GM21723 (cell line): ENCODE data around the gene MYOF.
"Not testable (repeated sequence)": the region's sequence is repeated elsewhere in the genome, so short reads cannot be mapped to it uniquely, and the experiment has no call there.

ENCODE experiments used
- ATAC-seq: cut with Tn5 transposase; IDR thresholded peaks from one replicate; pipeline ENCODE4 v1.9.1; 2021; ENCODE audit warnings: mild to moderate bottlenecking, moderate library complexity; ENCODE audit not compliant: unreplicated experiment

MYOF gene

DNA sequence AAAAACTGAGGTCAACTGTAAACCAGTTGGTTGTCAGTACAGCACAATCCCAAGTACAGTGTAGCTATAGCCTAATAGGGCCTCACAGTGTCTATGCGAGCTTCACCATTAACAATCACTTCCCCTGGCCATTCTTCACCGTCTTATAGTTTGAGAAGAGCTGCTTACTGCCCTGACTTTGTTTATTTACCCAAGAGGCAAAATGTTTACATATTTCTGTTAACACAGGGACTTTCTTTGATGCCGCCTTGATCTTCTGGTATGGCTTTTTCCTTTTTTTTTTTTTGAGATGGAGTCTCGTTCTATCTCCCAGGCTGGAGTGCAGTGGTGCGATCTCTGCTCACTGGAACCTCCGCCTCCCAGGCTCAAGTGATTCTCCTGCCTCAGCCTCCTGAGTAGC lies 3.3 kb downstream of the MYOF start:
- no peak for ATAC-seq

DNA sequence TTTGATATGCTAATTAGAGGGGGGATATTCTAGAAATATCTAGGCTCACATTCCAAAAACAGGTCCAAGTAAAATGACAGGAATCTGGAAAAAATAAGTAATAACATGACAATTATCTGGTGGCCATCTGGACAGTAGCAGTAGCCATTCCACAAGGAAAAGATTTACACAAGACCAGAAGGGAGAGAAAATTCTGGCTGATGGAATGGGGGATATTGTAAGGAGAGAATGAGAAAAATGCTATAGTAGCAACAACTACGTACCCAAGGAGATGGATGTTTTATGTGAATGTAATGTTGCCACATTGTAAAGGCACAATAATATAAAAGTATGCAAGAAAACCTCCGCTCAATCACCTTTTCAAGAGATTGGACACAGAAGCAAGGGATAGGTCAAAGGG lies 5.4 kb downstream of the MYOF start:
- ATAC-seq = no peak

DNA sequence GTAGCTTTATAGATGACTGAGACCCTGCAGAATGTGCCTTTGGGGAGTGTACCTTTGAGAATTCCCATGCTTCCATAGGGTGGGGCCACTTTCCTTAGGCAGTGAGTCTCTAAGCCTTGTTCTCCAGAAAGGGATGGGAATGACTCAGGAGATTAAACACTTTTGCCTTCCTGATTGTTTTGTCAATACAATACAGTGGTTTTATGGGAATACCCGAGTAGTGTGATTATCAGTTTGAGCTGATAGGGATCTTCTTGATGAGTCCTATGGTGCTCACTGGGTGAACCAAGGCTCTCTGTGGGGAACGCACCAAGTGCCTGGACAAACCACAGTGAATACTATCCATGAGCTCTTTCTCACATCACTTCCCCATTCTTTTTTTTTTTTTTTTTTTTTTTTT lies 6.3 kb downstream of the MYOF start:
- ATAC-seq = no peak

DNA sequence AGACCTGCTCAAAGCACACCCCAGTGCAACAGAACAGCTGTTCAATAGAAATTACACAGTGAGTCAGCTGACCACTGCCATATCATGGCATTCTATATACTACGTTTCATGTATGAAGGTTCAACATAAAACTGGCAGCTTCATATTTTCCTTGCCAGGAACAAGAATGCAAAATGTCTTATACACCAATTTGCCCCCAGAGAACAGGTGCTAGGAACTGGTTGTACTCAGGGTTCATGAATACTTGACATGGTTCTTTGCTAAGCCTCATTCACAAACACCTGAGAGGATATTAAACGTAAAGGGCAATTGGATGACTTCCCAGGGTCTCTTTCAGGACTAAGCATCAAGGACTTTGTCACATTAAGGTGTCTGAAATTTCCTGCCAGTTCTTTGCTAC lies 6.9 kb downstream of the MYOF start:
- no peak for ATAC-seq

DNA sequence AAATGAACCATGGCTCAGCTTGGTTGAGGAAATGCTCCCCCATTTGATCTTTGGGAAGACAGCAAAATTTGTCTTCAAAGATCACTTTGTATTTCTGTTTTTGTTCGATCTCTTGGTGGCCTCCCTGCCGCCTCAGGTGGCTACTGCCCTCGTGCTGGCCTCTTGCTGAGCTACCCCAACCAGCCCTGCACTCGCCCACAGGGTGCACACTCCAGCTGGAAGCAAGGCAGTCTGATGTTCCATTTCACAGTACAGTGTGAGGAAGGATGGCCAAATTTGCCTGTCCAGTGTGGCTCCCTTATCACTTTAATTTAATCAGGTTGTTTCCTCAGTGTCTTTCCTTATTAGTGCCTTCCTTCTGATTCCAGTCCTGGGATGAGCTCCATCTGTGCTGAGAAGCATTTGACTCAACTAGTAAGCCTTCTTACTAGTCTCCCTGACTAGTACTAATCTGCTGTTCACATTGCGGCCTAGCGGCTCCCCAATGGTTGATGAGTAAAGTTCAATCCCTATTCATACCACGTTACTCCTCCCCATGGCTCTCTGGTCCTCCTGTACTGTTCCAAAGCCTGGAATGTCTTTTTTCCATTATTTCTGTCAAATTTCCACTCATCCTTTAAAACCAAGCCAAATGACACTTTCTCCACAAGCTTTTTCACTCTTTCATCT lies 8.2 kb downstream of the MYOF start:
- ATAC-seq = no peak

DNA sequence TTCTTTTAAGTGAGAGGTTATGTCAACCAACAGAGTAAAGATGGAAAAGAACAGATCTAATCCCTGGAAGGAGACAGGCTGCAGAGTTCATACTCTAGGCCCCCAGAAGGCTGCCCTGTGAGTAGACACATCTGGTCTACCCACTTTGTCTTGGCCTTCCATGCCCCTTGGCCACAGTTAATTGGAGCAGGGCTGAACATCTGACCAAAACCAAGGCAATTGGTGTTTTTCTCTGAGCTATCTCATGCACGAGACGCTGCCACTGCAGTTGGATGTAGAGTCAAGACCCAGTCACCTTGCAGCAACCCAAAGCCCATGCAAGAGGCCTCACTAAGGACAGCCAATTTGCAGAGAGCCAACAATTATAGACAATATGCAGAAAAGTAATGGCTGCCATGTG lies 9.0 kb downstream of the MYOF start:
- ATAC-seq = no peak

DNA sequence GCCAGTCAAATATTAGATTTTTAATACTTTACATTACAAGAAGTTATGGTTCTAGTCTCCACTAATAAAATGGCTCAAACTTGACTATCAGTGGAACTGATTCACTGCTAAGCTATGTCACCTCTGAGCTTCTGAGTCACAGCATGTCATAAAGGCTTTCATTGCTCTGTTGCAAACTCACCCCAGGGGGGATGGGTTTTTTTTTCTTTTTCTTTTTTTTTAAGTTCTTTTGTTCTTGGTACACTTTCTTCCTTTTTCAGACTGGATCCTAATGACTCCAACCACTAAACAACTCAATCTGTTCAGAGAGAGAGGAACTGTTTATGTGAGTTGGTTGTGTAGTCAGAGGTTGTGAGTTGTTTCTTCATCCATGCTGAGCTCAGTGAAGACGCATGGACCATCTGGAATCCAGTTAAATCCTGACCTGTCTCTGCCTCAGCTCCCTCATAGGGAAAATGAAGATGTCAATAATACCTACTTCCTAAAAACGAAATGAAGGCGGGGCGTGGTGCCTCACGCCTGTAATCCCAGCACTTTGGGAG lies 11.0 kb downstream of the MYOF start:
- no peak for ATAC-seq

DNA sequence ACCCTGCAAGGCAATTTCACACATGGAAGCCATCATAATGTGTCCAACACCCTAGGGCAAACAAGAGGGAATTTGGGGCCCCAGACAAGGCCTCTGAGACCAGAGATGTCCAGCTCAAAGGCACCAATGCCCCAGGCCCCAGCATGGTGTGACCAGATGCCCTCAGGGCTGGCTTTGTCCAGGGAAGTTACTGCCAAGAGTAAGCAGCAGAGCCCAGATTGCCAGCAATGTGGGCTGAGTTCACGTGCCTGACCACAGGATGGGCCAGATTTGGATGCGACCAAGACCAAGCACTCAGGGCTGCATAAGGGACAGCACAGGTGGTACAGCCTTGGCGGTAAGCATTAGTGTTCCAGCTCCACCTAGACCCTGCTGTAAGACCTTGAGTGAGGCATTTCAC lies 12.7 kb downstream of the MYOF start:
- ATAC-seq = no peak

DNA sequence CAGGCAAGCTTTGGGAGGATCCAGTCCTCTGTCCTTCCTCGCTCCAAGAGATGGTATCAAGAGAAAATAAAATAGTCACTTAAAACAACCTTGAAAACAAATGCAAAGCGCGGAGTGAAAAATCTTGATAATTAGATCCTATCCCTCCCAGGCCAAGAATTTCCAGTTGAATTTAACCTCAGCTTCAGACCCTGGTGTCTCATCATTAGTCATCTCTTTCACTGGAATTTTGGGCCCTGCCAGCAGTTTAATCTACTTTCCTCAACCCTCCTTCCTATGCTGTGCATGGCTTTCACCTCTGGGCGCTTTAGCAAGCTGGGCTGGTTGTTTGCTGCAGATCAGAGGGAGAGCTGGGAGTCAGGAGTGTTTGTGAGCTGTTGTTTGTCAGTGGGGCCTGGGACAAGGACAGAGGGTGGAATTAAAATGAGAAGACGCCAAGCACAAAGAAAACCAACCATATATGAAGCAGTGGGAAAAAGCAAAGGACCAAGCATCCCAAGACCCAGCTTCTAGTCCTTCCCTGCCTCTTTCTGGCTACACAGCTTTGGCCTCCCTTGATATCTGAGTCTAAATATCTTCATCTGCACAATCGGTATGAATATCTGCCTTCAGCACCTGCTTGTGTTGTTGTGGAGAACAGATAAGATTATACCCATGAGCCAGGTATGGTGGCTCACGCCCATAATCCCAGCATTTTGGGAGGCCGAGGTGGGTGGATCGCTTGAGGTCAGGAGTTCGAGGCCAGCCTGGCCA lies 13.5 kb downstream of the MYOF start:
- ATAC-seq = no peak

DNA sequence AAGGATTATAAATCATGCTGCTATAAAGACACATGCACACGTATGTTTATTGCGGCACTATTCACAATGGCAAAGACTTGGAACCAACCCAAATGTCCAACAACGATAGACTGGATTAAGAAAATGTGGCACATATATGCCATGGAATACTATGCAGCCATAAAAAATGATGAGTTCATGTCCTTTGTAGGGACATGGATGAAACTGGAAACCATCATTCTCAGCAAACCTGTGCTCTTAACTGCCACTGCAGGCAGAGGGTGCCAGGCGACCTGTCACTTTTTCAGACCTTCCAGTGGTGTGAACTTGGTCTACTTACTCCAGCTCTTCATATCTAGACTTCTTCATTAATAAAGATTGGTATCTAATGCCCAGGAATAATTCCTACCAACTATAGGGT lies 14.5 kb downstream of the MYOF start:
- not testable (repeated sequence) for ATAC-seq

DNA sequence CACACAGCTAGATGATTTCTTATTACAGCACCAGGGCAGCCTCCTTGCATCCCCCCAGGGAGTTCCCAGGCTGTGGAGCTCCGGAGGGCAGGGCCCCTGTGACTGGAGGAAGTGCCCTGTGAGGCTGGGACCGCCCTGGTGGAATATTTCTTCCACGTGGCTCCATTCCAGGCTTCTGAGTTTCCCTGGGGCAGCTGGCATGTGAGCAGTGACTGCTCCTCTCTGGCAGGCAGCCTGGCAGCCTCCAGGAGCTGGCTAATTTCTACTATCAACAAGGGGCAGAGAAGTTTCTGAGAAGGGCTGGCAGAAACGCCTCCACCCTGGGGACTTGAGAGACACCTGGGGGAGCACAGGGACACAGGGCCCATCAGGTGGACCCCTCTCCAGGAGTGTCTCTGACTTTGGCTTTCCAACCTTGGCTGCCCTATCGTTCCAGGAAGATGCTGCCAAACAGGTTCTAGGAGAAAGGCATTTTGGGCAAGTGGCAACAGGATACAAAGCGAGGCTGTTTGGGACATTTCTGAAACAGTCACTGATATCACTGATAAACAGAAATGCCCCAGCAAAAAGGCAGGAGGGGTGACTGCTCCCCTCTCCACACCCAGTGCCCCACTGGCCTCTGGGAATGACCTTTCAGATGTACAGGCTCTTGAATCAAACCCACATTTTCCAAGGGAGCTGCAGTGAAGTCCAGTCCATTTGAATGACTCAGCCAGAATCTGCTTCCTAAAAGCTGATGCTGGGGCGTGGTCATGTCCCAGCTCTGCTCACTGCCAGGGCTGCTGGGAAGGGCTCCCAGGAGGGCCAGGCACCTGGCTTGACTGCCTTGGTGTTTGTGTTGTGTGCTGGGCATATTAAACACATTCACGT lies 16.1 kb downstream of the MYOF start:
- ATAC-seq = no peak

DNA sequence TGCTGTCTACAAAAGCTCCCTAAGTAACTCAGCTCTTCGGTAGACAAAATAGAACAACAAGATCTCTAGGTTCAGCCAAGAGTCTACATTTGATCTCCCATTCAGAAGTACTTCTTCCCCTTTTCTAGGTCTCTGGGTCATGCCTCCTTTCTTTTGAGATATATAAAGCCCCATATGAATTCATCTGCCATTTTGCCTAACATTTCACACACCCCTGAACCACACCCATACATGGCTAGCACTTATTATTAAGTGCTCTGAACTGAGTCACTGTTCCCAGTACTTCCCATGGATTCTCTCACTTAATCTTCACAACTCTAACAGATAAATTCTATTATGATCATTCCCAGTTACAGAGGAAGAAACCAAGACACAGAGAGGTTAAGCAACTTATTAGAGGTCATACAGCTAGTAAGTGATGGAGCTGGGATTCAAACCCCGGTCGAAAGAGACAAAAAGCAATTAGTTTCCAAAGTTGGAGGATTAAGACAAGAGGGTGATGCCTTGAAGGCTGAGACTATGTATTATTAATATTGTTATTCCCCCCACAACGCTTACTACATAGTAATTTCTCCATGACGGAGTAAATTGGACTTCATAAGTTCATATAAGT lies 17.3 kb downstream of the MYOF start:
- ATAC-seq = no peak

DNA sequence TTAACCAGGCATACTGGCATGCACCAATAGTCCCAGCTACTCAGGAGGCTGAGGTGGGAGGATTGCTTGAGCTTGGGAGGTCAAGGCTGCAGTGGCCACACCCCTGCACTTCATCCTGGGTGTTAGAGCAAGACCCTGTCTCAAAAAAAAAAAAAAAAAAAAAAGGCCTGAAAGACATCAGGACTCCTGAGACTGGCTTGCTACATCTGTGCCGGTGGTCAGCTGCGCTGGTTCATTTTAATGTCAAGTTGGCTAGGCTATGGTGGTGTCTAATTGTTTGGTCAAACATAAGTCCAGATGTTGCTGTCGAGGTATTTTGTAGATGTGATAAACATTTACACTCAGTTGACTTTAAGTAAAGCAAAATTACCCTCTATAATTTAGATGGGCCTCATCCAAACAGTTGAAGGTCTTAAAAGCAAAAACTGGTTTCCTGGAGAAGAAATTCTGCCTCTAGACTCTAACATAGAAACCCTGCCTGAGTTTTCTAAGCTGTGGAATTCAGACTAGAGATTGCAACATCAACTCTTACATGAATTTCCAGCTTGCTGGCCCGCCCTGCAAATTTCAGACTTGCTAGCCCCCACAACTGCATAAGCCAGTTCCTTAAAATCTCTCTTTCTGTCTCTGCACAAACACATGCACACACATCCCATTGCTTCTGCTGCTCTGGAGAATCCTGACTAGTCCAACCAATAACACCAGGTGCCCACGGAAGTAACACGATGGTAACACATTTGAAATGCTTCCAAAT lies 18.2 kb downstream of the MYOF start:
- no peak for ATAC-seq

DNA sequence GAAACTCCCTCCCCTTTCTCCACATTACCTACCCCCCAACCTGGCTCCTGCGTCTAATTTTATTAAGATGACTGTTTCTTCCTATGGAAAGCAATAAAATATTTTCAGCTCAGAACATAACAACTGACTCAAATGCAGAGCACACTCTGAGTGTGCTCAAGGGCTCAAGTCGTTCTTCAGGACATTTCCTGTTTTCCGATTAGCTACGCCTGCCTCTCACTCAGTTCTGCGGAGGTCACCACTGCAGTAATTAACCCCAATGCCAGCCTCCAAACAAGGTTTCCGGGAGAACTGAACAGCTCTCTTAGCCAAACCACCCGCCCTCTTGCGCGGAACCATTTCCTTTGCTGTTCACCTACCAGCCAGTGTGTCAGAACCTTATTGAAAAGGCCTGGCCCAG lies 19.3 kb downstream of the MYOF start:
- ATAC-seq = no peak

DNA sequence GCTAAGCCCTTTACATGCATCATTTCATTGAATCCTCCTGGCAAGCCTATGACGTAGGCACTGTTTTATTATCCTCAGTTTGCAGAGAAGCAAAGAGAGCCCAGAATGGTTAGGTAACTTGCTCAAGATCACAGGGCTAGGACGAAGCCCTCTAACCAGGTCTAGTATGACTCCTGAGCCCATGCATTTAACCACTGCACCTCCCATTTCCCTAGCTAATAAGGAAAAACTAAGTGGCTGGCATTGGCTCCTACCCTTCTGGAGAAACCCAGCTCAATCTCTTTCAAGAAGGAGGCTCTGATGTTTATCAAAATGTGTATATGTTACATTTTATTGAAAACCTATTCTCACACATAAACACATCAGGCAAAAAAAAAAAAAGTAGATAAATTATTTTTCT lies 19.8 kb downstream of the MYOF start:
- ATAC-seq = no peak

DNA sequence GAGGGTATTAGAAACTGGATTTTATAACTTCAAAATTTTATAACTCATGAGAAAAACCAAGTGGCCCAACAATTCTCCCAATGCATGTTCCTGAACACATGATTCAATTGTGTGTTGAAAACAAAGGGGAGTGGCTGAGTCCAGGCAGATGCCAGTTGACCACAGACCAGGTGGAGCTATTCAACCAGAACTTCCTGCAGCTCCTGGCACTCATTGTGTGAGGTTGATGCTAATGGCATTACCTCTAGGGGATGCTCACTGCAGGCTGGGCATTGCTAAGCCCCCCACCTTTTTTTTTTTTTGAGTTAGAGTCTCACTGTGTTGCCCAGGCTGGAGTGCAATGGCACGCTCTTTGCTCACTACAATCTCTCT lies 20.3 kb downstream of the MYOF start:
- no peak for ATAC-seq

DNA sequence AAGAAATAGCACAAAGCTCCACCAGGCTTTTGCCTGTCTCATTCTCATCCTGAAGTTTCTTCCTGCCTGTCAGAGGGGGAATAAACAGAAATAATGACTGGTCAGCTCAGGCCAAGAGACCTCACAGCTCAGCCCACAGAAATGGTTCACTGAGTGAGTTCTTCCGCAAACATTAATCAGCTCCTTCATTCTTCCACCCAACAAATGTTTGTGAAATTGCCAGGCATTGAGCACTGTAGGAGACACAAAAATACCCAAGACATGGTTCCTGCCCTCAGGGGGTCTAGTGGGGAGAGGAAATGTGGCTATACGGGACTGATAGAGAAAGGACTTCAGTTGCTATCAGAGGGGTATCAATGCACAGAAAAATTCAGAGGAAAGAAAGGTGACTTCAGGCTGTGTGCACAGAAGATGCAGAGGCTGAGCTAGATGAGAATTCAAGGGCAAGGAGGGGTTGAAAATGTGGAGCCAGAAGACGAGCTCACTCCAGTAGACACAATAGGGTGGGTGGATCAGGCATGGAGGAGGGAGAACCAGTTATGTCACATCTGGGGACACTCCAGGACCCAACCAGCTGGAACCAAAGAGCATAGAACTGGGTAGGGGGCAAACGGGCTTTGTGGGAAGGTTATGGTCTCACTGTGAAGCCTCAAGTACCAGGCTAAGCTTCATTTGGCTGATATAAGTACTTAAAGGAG lies 20.9 kb downstream of the MYOF start:
- ATAC-seq = no peak

DNA sequence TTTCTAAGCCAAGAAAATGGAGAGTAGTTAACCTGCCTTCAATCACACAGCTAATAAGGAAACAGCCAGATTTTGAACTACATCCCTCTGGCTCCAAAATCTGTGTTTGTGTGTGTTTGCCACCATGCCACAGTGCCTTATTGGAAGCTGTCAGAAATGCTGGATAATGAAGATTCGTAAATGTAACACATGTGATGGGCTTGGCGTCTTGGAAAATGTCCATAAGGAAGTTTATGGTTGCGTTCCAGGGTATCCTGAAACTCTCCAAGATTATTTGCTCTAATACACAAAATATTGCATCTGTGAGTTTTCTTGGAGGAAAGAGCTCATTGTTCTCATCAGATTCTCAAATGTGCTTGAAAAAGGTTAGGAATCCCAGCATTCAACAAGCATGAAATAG lies 22.7 kb downstream of the MYOF start:
- ATAC-seq = no peak

DNA sequence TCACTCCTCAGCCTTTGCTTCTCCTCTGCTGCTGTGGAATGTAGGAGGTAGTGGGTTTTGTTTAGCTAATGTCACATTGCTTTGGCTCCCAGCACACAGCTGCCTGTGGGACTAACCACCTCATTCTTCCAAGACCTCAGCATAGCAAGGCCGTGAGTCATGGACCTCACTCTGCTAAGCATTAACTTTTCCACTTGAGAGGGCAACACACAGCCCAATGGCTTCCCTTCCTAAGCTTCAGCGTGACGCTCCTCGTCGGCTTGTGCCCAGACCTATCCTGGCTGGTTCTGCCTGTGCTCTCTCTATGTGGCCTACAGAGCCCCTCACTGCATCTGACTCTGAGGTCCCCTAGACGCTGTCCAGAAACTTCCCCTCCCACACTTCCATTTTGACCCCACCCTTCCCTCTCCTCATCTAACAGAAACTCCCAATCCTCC lies 23.3 kb downstream of the MYOF start:
- no peak for ATAC-seq

DNA sequence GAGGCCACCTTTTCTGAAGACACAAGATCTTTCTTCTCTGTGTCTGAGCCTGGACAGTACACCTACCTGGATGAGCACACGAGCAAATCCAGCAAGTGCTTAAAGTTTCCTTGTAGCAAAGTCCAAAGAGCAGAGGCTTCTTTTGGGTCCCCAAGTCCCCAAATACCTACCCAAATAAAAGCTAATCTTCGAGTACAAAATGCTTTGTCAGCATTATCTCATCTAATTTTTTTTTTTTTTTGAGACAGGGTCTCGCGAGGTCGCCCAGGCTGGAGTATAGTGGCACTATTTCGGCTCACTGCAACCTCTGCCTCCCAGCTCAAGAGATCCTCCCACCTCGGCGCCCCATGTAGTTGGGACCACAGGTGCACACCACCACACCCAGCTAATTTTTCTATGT lies 24.6 kb downstream of the MYOF start:
- no peak for ATAC-seq
